Measurements from ENCODE around the gene EIF3L.

DNA sequence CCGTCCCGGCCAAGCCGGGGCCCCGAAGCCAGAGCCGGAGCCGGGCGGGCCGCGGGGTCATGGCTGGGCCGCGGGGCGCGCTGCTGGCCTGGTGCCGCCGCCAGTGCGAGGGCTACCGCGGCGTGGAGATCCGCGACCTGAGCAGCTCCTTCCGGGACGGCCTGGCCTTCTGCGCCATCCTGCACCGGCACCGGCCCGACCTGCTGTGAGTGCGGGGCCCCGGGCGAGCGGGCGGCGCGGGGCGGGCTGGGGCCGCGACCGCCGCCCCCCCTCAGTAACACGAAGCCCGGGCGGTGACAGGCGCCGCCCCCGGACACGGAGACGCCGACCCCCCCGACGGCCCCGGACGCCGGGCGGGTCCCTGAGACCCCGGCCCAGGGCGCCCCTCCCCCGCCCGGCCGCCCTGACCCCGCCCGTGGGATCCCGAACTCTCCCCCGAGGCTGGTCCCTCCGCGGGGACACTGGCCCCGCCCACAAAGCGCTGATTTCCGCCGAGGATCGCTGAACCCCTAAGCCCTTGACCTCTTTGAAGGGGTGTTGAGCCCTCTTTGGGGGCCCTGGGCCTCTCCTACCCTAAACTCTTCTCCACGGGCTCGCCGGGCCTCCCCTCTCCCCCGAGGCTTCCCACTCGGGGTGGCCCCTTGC is 57.3 kb downstream of the EIF3L start:
- TF ChIP-seq, protein P1, sequence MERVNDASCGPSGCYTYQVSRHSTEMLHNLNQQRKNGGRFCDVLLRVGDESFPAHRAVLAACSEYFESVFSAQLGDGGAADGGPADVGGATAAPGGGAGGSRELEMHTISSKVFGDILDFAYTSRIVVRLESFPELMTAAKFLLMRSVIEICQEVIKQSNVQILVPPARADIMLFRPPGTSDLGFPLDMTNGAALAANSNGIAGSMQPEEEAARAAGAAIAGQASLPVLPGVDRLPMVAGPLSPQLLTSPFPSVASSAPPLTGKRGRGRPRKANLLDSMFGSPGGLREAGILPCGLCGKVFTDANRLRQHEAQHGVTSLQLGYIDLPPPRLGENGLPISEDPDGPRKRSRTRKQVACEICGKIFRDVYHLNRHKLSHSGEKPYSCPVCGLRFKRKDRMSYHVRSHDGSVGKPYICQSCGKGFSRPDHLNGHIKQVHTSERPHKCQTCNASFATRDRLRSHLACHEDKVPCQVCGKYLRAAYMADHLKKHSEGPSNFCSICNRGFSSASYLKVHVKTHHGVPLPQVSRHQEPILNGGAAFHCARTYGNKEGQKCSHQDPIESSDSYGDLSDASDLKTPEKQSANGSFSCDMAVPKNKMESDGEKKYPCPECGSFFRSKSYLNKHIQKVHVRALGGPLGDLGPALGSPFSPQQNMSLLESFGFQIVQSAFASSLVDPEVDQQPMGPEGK (CRISPR knock-in tag; IDR thresholded peaks at IDR 0.05; ENCODE audit: borderline replicate concordance), result no peak
- no peak for TF ChIP-seq SNAI2 (CRISPR knock-in tag; IDR thresholded peaks at IDR 0.05)
- TF ChIP-seq ZNF70 (CRISPR knock-in tag; IDR thresholded peaks at IDR 0.05), result no peak
- no peak for TF ChIP-seq ISL1 (CRISPR knock-in tag; IDR thresholded peaks at IDR 0.05)
